HG03175 (cell line): Measurements from ENCODE around the gene PDSS2.
A peak's percentile ranks its signal among the peaks of the same experiment; 100 is the strongest.
"Not testable (repeated sequence)": the region's sequence is repeated elsewhere in the genome, so short reads cannot be mapped to it uniquely, and the experiment has no call there.

ENCODE experiments used
- ATAC-seq: cut with Tn5 transposase; IDR thresholded peaks from one replicate; pipeline ENCODE4 v1.9.1; 2021; ENCODE audit warnings: mild to moderate bottlenecking, moderate library complexity; ENCODE audit not compliant: unreplicated experiment

PDSS2 gene

DNA sequence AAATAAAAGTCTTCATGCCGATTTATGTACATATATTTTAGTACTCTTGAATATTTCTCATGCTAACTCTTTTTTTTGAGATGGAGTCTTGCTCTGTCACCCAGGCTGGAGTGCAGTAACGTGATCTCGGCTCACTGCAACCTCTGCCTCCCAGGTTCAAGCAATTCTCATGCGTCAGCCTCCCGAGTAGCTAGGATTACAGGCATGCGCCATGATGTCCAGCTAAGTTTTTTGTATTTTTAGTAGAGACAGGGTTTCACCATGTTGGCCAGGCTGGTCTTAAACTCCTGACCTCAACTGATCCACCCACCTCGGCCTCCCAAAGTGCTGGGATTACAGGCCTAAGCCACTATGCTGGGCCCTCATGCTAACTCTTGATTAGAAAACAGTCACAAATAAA lies 179.4 kb downstream of the PDSS2 start:
- ATAC-seq, result not testable (repeated sequence)

DNA sequence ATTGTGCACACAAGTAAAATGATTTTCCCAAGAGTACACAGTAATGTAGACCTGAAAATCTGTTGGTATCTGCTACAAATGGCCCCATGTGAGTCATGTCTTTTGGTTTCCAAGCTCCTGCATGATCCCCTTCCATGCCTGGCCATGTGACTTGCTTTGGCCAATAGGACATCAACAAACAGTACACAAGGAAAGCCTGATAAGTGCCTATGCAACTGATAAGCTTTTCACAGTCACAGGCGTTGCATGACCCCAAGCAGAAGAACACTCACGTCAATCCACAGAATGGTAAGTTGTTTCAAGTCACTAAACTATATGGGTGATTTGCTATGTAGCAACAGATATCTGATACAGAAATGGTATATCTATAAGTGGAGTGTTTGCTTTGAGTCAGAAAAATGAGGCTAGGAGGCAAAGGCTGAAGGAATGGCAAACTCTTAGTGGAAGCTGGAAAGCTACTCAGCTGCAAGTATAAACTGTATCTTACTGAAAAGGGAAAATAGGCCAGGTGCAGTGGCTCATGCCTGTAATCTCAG lies 184.0 kb downstream of the PDSS2 start:
- no peak for ATAC-seq

GRCh38 chr6:107274288-107274687 lies 185.1 kb downstream of the PDSS2 start:
- ATAC-seq, result no peak

- ATAC-seq, result no peak
Observed at GRCh38 chr6:107272246-107272645, 187.1 kb downstream of the PDSS2 start.

DNA sequence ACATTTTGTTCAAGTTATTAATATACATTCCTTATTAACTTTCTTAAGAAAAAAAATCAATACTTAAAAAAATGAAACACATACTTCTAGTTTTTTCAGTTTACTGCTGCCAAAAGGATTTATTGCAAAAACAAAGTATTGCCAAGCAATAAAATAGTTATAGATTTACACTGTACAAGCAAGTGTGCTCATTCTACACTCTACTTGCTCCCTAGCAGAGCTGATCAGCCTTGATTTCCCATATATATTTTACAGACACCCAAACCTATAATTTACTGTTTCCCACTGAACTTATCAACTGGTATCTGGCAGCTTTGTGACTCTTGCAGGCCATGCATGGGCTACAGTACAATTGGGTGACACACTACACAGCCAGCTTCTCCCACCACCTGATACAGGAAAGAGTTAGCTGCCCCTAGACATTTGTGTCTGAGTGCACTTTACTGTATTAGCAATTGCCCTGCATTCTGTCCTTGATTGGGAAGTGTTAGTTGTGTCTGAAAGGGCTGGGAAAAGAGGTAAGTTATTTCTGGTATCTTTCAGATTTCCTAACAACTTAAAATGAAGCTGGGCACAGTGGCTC lies 188.1 kb downstream of the PDSS2 start:
- no peak for ATAC-seq

DNA sequence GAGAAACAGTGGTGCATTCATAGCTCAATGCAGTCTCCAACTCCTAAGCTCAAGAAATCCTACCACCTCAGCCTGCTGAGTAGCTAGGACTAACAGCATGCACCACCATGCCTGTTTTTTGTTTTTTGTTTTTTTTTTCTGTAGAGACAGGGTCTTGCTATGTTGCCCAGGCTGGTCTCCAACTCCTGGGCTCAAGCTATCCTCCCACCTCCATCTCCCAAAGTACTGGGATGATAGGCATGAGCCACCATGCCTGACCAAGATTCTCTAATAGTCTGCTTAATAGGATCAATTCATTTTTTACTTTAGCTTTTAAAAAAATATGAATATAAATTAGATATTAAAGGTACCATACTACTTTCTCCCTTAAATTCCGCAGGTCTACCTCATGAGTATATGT lies 191.7 kb downstream of the PDSS2 start:
- no peak for ATAC-seq

- ATAC-seq, result no peak
Observed at GRCh38 chr6:107267006-107267405, 192.4 kb downstream of the PDSS2 start.

DNA sequence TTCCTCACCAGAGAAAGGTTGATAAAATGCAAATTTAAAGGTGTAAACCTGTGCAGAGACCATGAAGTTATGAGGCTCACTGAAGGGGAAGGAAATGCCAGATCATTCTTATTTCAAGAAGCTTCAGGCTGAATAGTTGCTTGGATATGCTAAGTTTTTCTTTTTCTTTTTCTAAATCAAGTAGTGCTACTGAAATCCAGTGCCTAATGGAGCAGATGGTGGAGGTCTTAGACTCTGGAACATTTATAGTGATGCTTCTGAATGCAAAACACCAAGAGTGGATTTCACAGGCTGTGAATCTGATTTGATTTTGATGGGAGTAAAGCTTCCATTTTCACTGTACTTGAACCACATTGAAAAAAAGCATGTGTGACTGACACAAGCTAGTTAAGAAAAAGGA lies 192.8 kb downstream of the PDSS2 start:
- ATAC-seq, result no peak

GRCh38 chr6:107264357-107264840 lies 195.0 kb downstream of the PDSS2 start:
- ATAC-seq, result no peak

DNA sequence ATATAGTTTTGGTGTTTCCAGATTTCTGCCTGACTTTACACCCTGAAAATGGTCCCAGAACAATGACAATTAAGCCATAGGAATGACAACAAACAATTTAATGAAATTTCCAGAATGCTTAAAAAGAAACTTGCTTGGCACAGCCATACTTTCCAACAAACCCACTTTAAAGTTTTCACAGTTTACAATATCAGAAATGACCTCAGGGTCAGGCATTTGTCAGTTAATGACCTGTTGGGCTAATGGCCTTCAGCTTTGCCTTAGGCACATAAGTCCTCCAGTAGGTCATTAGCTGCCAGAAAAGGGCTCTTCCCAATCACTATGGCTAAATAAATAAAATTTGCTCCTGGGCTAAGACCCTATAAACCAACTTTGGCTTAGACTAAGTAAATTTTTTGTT lies 199.4 kb downstream of the PDSS2 start:
- ATAC-seq, result no peak

DNA sequence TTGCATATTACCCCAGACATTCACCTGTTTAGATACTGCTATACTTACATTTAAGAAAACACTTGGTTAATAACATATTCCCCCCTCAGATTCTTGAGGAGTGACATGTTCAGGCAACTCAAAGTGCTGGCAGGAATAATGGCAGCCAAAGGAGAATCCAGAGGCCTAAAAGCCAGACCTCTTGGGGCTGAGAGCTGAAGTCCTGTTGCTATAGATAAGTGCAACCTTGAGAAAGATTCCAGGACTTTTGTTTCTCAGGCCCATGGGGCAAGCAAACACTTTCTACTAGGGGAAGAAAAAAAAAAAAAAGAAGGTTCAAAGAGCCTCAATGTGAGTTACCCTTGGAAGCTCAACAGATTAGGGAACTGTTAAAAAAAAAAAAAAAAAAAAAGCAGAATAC lies 211.2 kb downstream of the PDSS2 start:
- no peak for ATAC-seq

GRCh38 chr6:107246972-107247615 lies 212.3 kb downstream of the PDSS2 start:
- ATAC-seq, result no peak

- ATAC-seq, result no peak
Observed at GRCh38 chr6:107246249-107246971, 213.0 kb downstream of the PDSS2 start.

GRCh38 chr6:107244742-107245480 lies 214.5 kb downstream of the PDSS2 start:
- ATAC-seq, result peak; percentile 47

GRCh38 chr6:107244082-107244741 lies 215.2 kb downstream of the PDSS2 start:
- ATAC-seq, result no peak

DNA sequence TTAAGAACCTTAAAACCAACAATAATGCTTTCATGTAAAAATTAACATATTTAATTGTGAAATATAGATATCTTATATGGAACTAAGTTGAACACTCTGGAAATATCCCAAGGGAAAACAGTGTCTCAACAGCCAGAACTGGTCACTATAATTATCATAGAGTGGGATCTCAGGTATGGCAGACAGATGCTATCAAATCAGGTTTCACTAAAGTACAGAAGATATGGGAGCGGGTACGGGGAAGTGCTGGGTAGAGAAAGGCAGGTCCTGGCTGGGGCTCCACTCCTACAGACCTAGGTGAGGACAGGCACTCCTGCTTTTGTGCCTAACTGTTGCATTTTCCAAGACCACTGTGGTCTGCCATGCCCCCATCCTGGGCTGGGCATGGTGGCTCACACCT lies 215.9 kb downstream of the PDSS2 start:
- no peak for ATAC-seq

- no peak for ATAC-seq
Observed at GRCh38 chr6:107237992-107238660, 221.2 kb downstream of the PDSS2 start.

GRCh38 chr6:107235511-107235910 lies 223.9 kb downstream of the PDSS2 start:
- no peak for ATAC-seq

- no peak for ATAC-seq
Observed at GRCh38 chr6:107235007-107235406, 224.4 kb downstream of the PDSS2 start.

DNA sequence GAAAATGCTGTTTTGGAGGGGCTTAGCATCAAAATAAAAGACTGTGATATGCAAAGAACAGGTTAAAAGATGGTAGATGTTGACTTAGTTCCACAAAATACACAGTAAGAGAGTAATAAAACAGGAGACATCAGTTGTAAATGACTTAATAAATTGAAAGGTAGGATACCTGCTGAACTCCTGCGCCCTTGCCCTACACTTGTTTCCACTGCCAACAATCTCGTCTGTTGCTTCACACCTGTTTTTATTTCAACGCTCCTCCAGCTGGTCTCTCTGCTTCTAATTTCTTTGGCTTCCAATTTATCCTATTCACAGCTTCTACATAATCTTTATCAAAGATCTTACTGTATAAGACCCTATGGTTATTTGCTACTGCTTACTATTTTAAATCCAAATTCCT lies 228.1 kb downstream of the PDSS2 start:
- ATAC-seq, result no peak
